ENCODE measurements around the gene ARID5B.
"Not testable (repeated sequence)": the region's sequence is repeated elsewhere in the genome, so short reads cannot be mapped to it uniquely, and the experiment has no call there.

ARID5B gene

GRCh38 chr10:61965703-61966395, 64.3 kb downstream of the ARID5B start:
- no peak for DNase-seq

GRCh38 chr10:61967298-61967697, 65.8 kb downstream of the ARID5B start:
- no peak for DNase-seq

GRCh38 chr10:61970182-61971002, 68.9 kb downstream of the ARID5B start:
- no peak for DNase-seq

GRCh38 chr10:61971003-61971325, 69.5 kb downstream of the ARID5B start:
- DNase-seq, result no peak

- no peak for DNase-seq
These were observed 71.7 kb downstream of the ARID5B start for GRCh38 chr10:61973169-61973568.

- DNase-seq, result no peak
These were observed 72.4 kb downstream of the ARID5B start for GRCh38 chr10:61973906-61974305.

GRCh38 chr10:61974601-61975390, 73.3 kb downstream of the ARID5B start:
- no peak for DNase-seq

GRCh38 chr10:61975391-61975932, 74.0 kb downstream of the ARID5B start:
- no peak for DNase-seq

GRCh38 chr10:61976951-61977721, 75.6 kb downstream of the ARID5B start:
- DNase-seq, result not testable (repeated sequence)

- peak; percentile 35 for DNase-seq
These were observed 77.5 kb downstream of the ARID5B start for GRCh38 chr10:61978965-61979364.

- no peak for DNase-seq
These were observed 80.0 kb downstream of the ARID5B start for GRCh38 chr10:61981460-61981859.

- no peak for DNase-seq
These were observed 81.8 kb downstream of the ARID5B start for GRCh38 chr10:61983255-61983654.

GRCh38 chr10:61984803-61985418, 83.4 kb downstream of the ARID5B start:
- no peak for DNase-seq

- no peak for DNase-seq
These were observed 84.2 kb downstream of the ARID5B start for GRCh38 chr10:61985715-61986114.

- no peak for DNase-seq
These were observed 84.9 kb downstream of the ARID5B start for GRCh38 chr10:61986382-61986781.

GRCh38 chr10:61986788-61987492, 85.4 kb downstream of the ARID5B start:
- no peak for DNase-seq

GRCh38 chr10:61987537-61987936, 86.0 kb downstream of the ARID5B start:
- DNase-seq, result no peak

- peak; percentile 31 for DNase-seq
These were observed 86.5 kb downstream of the ARID5B start for GRCh38 chr10:61987951-61988379.

- DNase-seq, result no peak
These were observed 88.7 kb downstream of the ARID5B start for GRCh38 chr10:61989995-61990760.

GRCh38 chr10:61990761-61991135, 89.2 kb downstream of the ARID5B start:
- no peak for DNase-seq

- no peak for DNase-seq
These were observed 89.7 kb downstream of the ARID5B start for GRCh38 chr10:61991166-61991565.

All from CD4-positive, alpha-beta T cell treated with Interleukin-15 for 1 hour (primary cell).